Spinal cord (tissue), 10 donors: ENCODE measurements around the gene PCDHA1. TPM values are rescaled to one million over a fixed set of nuclear protein-coding genes. Genes with fewer than 3 reads are reported as not detected.
"Not testable (repeated sequence)": the region's sequence is repeated elsewhere in the genome, so short reads cannot be mapped to it uniquely, and the experiment has no call there.

ENCODE experiments used
- DNase-seq, 6 donors: peaks; one replicate each; pipeline versions ENCODE4 v3.0.0 to v3.0.0-alpha.2; 2013 to 2015; ENCODE audit warnings: low spot score in 6 of 6, low read depth in 4 of 6
- H3K27ac ChIP-seq: one replicate; pipeline ENCODE4 v1.5.1; 2013; ENCODE audit warnings: low read depth, low read length, control low read depth
- H3K27me3 ChIP-seq: one replicate; pipeline ENCODE4 v1.6.1; 2013; ENCODE audit warnings: low read length; ENCODE audit not compliant: control insufficient read depth, insufficient read depth
- H3K36me3 ChIP-seq: one replicate; pipeline ENCODE4 v1.6.1; 2013; ENCODE audit warnings: low read length; ENCODE audit not compliant: control insufficient read depth, insufficient read depth
- H3K4me1 ChIP-seq: one replicate; pipeline ENCODE4 v1.6.1; 2013; ENCODE audit warnings: low read length; ENCODE audit not compliant: control insufficient read depth, insufficient read depth
- H3K4me3 ChIP-seq: one replicate; pipeline ENCODE4 v1.5.1; 2013; ENCODE audit warnings: low read depth, low read length, control low read depth
- H3K9me3 ChIP-seq: one replicate; pipeline ENCODE4 v1.6.1; 2013; ENCODE audit warnings: low read length; ENCODE audit not compliant: control insufficient read depth, insufficient read depth
- whole genome bisulfite sequencing: methylation state at CpG from one replicate; pipeline ENCODE4 v1.1.5; 2013; ENCODE audit warnings: missing lambda C conversion rate; ENCODE audit not compliant: insufficient coverage; 5-methylcytosine and 5-hydroxymethylcytosine counted together
- polyA plus RNA-seq, 2 donors: library from polyadenylated mRNA; unstranded; fragments of 120-200 nt; gene quantifications; one replicate each; pipeline ENCODE4 v1.2.1, GENCODE V29; 2013; ENCODE audit not compliant: insufficient read length in 2 of 2
- total RNA-seq, 2 donors: library from RNA; depleted of rRNA in 1 of 2; stranded (reverse); fragments of 120-200 nt in 1 of 2; fragments of >200 nt in 1 of 2; gene quantifications; one replicate each; pipeline versions ENCODE4 v1.2.3 to v1.2.4, GENCODE V29; 2013 to 2014
- donor health status: healthy.

The PCDHA1 gene
- total and polyA plus RNA-seq, 4 donors, result 1.0 to 9.7 (median 5.5) TPM

- not testable (repeated sequence) for H3K4me3 ChIP-seq
These were observed 62.5 kb downstream of the PCDHA1 start, which contains the start of gene PCDHA9 for GRCh38 chr5:140848139-140849102. Gene PCDHA9 (plus strand): TSS chr5:140848382. CDS start chr5:140848496, 114 bp downstream.

GRCh38 chr5:140849831-140850634, 64.1 kb downstream of the PCDHA1 start:
- H3K9me3 ChIP-seq, H3K4me3 ChIP-seq, H3K4me1 ChIP-seq, H3K27me3 ChIP-seq, H3K27ac ChIP-seq, H3K36me3 ChIP-seq, DNase-seq: not testable (repeated sequence)
- WGBS, result 36% methylated on average over 101 of the region's 101 CpGs

More at GRCh38 chr5:140848139-140849102, 62.5 kb downstream of the PCDHA1 start, which contains the start of gene PCDHA9:
- 21% methylated on average over 23 of the region's 48 CpGs for WGBS
- not testable (repeated sequence) for H3K27me3 ChIP-seq, H3K27ac ChIP-seq, H3K9me3 ChIP-seq, H3K36me3 ChIP-seq, H3K4me1 ChIP-seq
- DNase-seq, result peak in 2 of 6 donors; percentile 4 to 30

DNA sequence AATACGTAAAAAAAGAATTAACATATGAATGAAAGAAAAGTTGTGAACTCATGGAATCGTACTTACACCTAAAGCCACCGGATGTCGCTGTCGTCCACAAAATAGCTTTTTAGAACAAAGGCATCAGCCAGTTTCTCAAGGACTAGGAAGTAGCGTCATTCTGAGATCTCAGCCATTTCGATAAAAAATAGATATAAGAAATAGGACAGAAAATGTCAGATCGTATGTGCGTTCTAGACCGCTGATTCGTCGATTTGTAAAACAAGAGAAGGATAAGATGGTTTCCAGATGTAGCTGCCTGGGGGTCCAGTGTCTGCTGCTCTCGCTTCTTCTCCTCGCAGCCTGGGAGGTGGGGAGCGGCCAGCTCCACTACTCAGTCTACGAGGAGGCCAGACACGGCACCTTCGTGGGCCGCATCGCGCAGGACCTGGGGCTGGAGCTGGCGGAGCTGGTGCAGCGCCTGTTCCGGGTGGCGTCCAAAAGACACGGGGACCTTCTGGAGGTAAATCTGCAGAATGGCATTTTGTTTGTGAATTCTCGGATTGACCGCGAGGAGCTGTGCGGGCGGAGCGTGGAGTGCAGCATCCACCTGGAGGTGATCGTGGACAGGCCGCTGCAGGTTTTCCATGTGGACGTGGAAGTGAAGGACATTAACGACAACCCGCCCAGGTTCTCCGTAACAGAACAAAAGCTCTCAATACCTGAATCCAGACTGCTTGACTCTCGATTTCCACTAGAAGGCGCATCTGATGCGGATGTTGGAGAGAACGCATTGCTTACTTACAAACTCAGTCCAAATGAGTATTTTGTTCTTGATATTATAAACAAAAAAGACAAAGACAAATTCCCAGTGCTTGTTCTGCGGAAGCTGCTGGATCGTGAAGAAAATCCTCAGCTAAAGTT, 70.1 kb downstream of the PCDHA1 start, which contains the start of gene PCDHA10:
Gene PCDHA10, plus strand, starts transcription at position 126 of the 903 bp plus-strand sequence. Its CDS starts 152 bp downstream, at position 278.
- Histone ChIP-seq H3K27me3 (no peaks in the 10 kb centered on the region), H3K36me3 (peaks cover 2% of the 10 kb centered on the region), H3K27ac (no peak within 1 kb of the TSS), H3K4me3 (peak within 1 kb of the TSS; percentile 9), H3K9me3 (peaks cover 2% of the 10 kb centered on the region), H3K4me1 (no peaks in the 10 kb centered on the region)
- peak in 3 of 6 donors; percentile 19 to 55 (median 52) for DNase-seq
- WGBS, result 16% methylated on average over 26 of the region's 44 CpGs

DNA sequence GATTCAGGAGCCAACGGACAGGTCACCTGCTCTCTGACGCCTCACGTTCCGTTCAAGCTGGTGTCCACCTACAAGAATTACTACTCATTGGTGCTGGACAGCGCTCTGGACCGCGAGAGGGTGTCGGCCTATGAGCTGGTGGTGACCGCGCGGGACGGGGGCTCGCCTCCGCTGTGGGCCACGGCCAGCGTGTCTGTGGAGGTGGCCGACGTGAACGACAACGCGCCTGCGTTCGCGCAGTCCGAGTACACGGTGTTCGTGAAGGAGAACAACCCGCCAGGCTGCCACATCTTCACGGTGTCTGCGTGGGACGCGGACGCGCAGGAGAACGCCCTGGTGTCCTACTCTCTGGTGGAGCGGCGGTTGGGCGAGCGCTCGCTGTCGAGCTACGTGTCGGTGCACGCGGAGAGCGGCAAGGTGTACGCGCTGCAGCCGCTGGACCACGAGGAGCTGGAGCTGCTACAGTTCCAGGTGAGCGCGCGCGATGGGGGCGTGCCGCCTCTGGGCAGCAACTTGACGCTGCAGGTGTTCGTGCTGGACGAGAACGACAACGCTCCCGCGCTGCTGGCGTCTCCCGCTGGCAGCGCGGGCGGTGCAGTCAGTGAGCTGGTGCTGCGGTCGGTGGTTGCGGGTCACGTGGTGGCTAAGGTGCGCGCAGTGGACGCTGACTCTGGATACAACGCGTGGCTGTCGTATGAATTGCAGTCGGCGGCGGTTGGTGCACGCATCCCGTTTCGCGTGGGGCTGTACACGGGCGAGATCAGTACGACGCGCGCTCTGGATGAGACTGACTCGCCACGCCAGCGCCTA, 71.4 kb downstream of the PCDHA1 start:
- Histone ChIP-seq H3K27me3 (no peaks in the 10 kb centered on the region), H3K36me3 (peaks cover 3% of the 10 kb centered on the region), H3K9me3 (peaks cover 9% of the 10 kb centered on the region), H3K4me3 (no peak overlapping the region), H3K27ac (no peak overlapping the region), H3K4me1 (no peaks in the 10 kb centered on the region)
- 46% methylated on average over 94 of the region's 94 CpGs for WGBS
- DNase-seq, result no peak

DNA sequence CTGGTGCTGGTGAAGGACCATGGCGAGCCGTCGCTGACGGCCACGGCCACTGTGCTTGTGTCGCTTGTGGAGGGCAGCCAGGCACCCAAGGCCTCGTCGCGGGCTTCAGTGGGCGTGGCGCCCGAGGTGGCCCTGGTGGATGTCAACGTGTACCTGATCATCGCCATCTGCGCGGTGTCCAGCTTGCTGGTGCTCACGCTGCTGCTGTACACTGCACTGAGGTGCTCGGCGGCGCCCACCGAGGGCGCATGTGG, 72.0 kb downstream of the PCDHA1 start:
- no peak overlapping the region for H3K4me3 ChIP-seq
- H3K9me3 ChIP-seq, result peaks cover 14% of the 10 kb centered on the region
- H3K27me3 ChIP-seq, result no peaks in the 10 kb centered on the region
- no peak for DNase-seq
- no peak overlapping the region for H3K27ac ChIP-seq
- 50% methylated on average over 22 of the region's 22 CpGs for WGBS
- peaks cover 9% of the 10 kb centered on the region for H3K36me3 ChIP-seq
- H3K4me1 ChIP-seq, result no peaks in the 10 kb centered on the region

GRCh38 chr5:140862441-140863295, 76.7 kb downstream of the PCDHA1 start:
- Histone ChIP-seq H3K4me1 (no peaks in the 10 kb centered on the region), H3K9me3 (peaks cover 15% of the 10 kb centered on the region), H3K36me3 (peaks cover 13% of the 10 kb centered on the region), H3K4me3 (no peak overlapping the region), H3K27me3 (no peaks in the 10 kb centered on the region), H3K27ac (no peak overlapping the region)
- DNase-seq, result no peak
- 34% methylated on average over 76 of the region's 76 CpGs for WGBS

DNA sequence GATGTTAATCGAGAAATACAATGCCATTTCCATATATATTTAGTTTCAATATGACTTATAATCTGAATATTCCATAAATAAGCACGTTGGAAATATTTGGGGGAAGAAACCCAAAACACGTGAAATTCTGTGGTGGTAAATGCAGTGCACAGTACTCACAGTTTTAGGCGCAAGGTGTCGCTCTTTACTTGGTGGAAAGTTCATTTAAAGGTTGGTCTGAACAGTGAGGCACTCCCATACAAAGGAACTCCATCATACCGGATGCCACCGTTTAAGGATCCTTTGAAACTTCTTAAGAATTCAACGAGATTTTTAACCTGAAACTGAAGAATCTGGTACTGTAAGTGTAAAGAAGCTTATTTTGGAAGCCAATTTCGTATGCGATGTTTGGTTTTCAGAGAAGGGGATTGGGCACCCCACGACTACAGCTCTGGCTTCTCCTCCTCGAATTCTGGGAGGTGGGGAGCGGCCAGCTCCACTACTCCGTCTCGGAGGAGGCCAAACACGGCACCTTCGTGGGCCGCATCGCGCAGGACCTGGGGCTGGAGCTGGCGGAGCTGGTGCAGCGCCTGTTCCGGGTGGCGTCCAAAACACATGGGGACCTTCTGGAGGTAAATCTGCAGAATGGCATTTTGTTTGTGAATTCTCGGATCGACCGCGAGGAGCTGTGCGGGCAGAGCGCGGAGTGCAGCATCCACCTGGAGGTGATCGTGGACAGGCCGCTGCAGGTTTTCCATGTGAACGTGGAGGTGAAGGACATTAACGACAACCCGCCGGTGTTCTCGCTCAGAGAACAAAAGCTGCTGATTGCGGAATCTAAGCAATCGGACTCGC, 83.0 kb downstream of the PCDHA1 start, which contains the start of gene PCDHA11:
Gene PCDHA11, plus strand, starts transcription at position 237 of the 834 bp plus-strand sequence. Its CDS starts 147 bp downstream, at position 384.
- WGBS, result 11% methylated on average over 32 of the region's 41 CpGs
- H3K27ac ChIP-seq, result no peak within 1 kb of the TSS
- peaks cover 13% of the 10 kb centered on the region for H3K9me3 ChIP-seq

More for the DNA sequence above, 83.0 kb downstream of the PCDHA1 start, which contains the start of gene PCDHA11:
- peak within 1 kb of the TSS; percentile 7 for H3K4me3 ChIP-seq
- DNase-seq, result peak in 3 of 6 donors; percentile 19 to 72 (median 60)
- peaks cover 4% of the 10 kb centered on the region for H3K4me1 ChIP-seq
- H3K36me3 ChIP-seq, result peaks cover 14% of the 10 kb centered on the region
- H3K27me3 ChIP-seq, result no peaks in the 10 kb centered on the region
